HepG2 (cell line): ENCODE measurements around the gene MED15. TPM values are rescaled to one million over a fixed set of nuclear protein-coding genes. Genes with fewer than 3 reads are reported as not detected.

Source experiments
- ATAC-seq: fragments of 200-7000 bp; cut with Tn5 transposase; 3 replicates; pipeline ENCODE4 v1.9.1; 2020; ENCODE audit warnings: mild to moderate bottlenecking, moderate library complexity
- BruUV-seq: library from RNA; stranded (reverse); fragments of 400-500 nt; replicated peaks from 2 replicates; lab custom pipeline; 2021; lab: Mats Ljungman, UMichigan
- CTCF ChIA-PET: fragments of 300-600 bp; formaldehyde crosslinking; extraction: SDS; loops from one replicate; lab custom pipeline; 2021; ENCODE audit warnings: low total read pairs, inconsistent platforms, low intra/inter-chr PET ratio; lab: Yijun Ruan, JAX
- POLR2A ChIA-PET: fragments of 350-600 bp; sonication (Branson Sonifier 250); formaldehyde crosslinking; loops from one replicate; lab custom pipeline; 2020; ENCODE audit warnings: antibody characterized with exemption, inconsistent platforms; lab: Yijun Ruan, JAX
- DNase-seq: peaks from one replicate; pipeline ENCODE4 v3.0.0-alpha.2; 2015; ENCODE audit warnings: low spot score
- FAIRE-seq: peaks from 3 replicates; lab custom pipeline; 2011; peaks lifted over from hg19 to GRCh38; lab: Jason Lieb, UNC
- H2AFZ ChIP-seq: one replicate; pipeline ENCODE4 v1.6.1; 2011; ENCODE audit warnings: low read length, inconsistent platforms
- H3K27ac ChIP-seq: fragments of 300-600 bp; 3 replicates; pipeline ENCODE4 v1.8.0; 2011; ENCODE audit warnings: mixed run types, mild to moderate bottlenecking, mixed read lengths, low read length, inconsistent platforms; ENCODE audit not compliant: insufficient read depth; ENCODE audit errors: extremely low read length
- H3K27me3 ChIP-seq, 2 experiments: fragments of 200-600 bp in 1 of 2; 2 replicates in 1 of 2; 3 replicates in 1 of 2; pipeline versions ENCODE4 v1.6.0 to v1.8.0; 2011; ENCODE audit warnings: low read length in 2 of 2, mild to moderate bottlenecking in 2 of 2, moderate library complexity in 2 of 2, inconsistent platforms in 1 of 2; ENCODE audit not compliant: insufficient read depth in 2 of 2, control insufficient read depth in 1 of 2
- H3K36me3 ChIP-seq, 2 experiments: fragments of 200-600 bp in 1 of 2; replicated peaks in 1 of 2; 2 replicates in 1 of 2; 3 replicates in 1 of 2; pipeline versions ENCODE4 v1.5.1 to v1.8.0; 2011; ENCODE audit warnings: low read length in 2 of 2, inconsistent platforms in 1 of 2; ENCODE audit not compliant: insufficient read depth in 2 of 2, control insufficient read depth in 1 of 2
- H3K4me1 ChIP-seq: 2 replicates; pipeline ENCODE4 v1.5.1; 2012; ENCODE audit warnings: low read length, inconsistent platforms; ENCODE audit not compliant: insufficient read depth
- H3K4me2 ChIP-seq: 2 replicates; pipeline ENCODE4 v1.6.0; 2011; ENCODE audit warnings: low read depth, low read length, inconsistent platforms
- H3K4me3 ChIP-seq, 3 experiments: fragments of 200-600 bp in 1 of 3; sonication (generic), shearing (Covaris generic) in 1 of 3; replicated peaks in 1 of 3; 2 replicates each; pipeline ENCODE4 v1.5.1; 2011 to 2016; ENCODE audit warnings: low read length in 3 of 3, inconsistent platforms in 2 of 3, low read depth in 2 of 3, mild to moderate bottlenecking in 2 of 3, control low read depth in 1 of 3, mixed read lengths in 1 of 3; ENCODE audit not compliant: insufficient read depth in 1 of 3
- H3K79me2 ChIP-seq: one replicate; pipeline ENCODE4 v1.6.1; 2011; ENCODE audit warnings: low read length, inconsistent platforms; ENCODE audit not compliant: insufficient read depth
- H3K9ac ChIP-seq: 2 replicates; pipeline ENCODE4 v1.6.0; 2011; ENCODE audit warnings: mild to moderate bottlenecking, low read depth, low read length, inconsistent platforms; ENCODE audit not compliant: insufficient read depth
- H3K9me3 ChIP-seq: 2 replicates; pipeline ENCODE4 v1.5.1; 2012; ENCODE audit warnings: mild to moderate bottlenecking, low read length
- H4K20me1 ChIP-seq: 2 replicates; pipeline ENCODE4 v1.6.0; 2011; ENCODE audit warnings: inconsistent platforms, mild to moderate bottlenecking, low read length, moderate library complexity; ENCODE audit not compliant: insufficient read depth
- CCDC6 ChIP-seq: sonication (generic); formaldehyde crosslinking; IDR thresholded peaks from 2 replicates; pipeline ENCODE4 v1.8.1; 2022; ENCODE audit warnings: mild to moderate bottlenecking, missing genetic modification reagents, moderate library complexity
- ELK4 ChIP-seq: sonication (generic); formaldehyde crosslinking; IDR thresholded peaks from 2 replicates; pipeline ENCODE4 v1.9.0; 2021; ENCODE audit warnings: missing genetic modification reagents, borderline replicate concordance
- HCFC1 ChIP-seq: fragments of 150-350 bp; IDR thresholded peaks from 2 replicates; pipeline ENCODE4 v1.6.1; 2014; ENCODE audit warnings: low read depth, low read length
- SMC3 ChIP-seq: IDR thresholded peaks from 2 replicates; pipeline ENCODE4 v1.6.1; 2011; ENCODE audit warnings: low read length, improper control_type of control experiment
- TEAD2 ChIP-seq: sonication (generic); formaldehyde crosslinking; IDR thresholded peaks from 2 replicates; pipeline ENCODE4 v1.9.0; 2021; ENCODE audit warnings: missing genetic modification reagents
- USF2 ChIP-seq, 2 experiments: sonication (generic) in 1 of 2; formaldehyde crosslinking in 1 of 2; IDR thresholded peaks; 2 replicates each; pipeline versions ENCODE4 v1.5.1 to v1.6.1; 2011 to 2020; ENCODE audit warnings: borderline replicate concordance in 1 of 2, low read depth in 1 of 2, low read length in 1 of 2, mild to moderate bottlenecking in 1 of 2, missing genetic modification reagents in 1 of 2, moderate library complexity in 1 of 2
- ZFP1 ChIP-seq: IDR thresholded peaks from 2 replicates; pipeline ENCODE4 v1.6.1; 2016
- ZFY ChIP-seq: sonication (generic); formaldehyde crosslinking; IDR thresholded peaks from 2 replicates; pipeline ENCODE4 v1.4.0; 2020; ENCODE audit warnings: missing genetic modification reagents
- ZNF263 ChIP-seq: sonication (generic); formaldehyde crosslinking; IDR thresholded peaks from 2 replicates; pipeline ENCODE4 v1.4.0; 2020; ENCODE audit warnings: missing genetic modification reagents
- ZNF562 ChIP-seq: sonication (generic); formaldehyde crosslinking; IDR thresholded peaks from 2 replicates; pipeline ENCODE4 v1.8.0; 2022; ENCODE audit warnings: missing genetic modification reagents, borderline replicate concordance
- ZNF704 ChIP-seq: sonication (generic); formaldehyde crosslinking; IDR thresholded peaks from 2 replicates; pipeline ENCODE4 v1.8.1; 2023; ENCODE audit warnings: mild to moderate bottlenecking, inconsistent platforms, moderate library complexity, missing genetic modification reagents, borderline replicate concordance
- ZNF839 ChIP-seq: sonication (generic); formaldehyde crosslinking; IDR thresholded peaks from 2 replicates; pipeline ENCODE4 v1.4.0; 2020; ENCODE audit warnings: missing genetic modification reagents, mild to moderate bottlenecking, borderline replicate concordance
- WGBS: methylation state at CpG from one replicate; pipeline ENCODE4 v1.1.6; 2017; ENCODE audit warnings: low lambda C conversion rate; 5-methylcytosine and 5-hydroxymethylcytosine counted together
- in situ Hi-C: cut with HindIII; loops from 2 replicates; pipeline ENCODE4 v1.10.0; 2017; ENCODE audit warnings: low pct_unique_long_range_greater_than_20kb; ENCODE audit not compliant: extremely low pct_ligation_motif_present
- intact Hi-C: fragments of 100-400 bp; cut with micrococcal nuclease; formaldehyde crosslinking; loops from one replicate; pipeline ENCODE4 v1.10.0; 2022; ENCODE audit not compliant: unreplicated experiment
- polyA plus RNA-seq, 8 experiments: library from polyadenylated mRNA; depleted of rRNA in 3 of 8; stranded (reverse) in 7 of 8; unstranded in 1 of 8; fragments of >200 nt; fragmentation: Illumina TruSeq in 4 of 8; extraction: Trizol in 4 of 8; gene quantifications; 2 replicates each; pipeline versions ENCODE4 v1.2.1 to v1.2.3, GENCODE V29; 2011 to 2016; ENCODE audit warnings: low read depth in 4 of 8, missing spikeins in 1 of 8, mixed read lengths in 1 of 8; ENCODE audit not compliant: insufficient read depth in 1 of 8
- total RNA-seq, 5 experiments: library from RNA; depleted of rRNA; stranded (reverse); fragments of >200 nt; fragmentation: Illumina TruSeq; extraction: Trizol; gene quantifications; 2 replicates each; pipeline ENCODE4 v1.2.3, GENCODE V29; 2016; ENCODE audit warnings: low read depth in 1 of 5

The MED15 gene
- total and polyA plus RNA-seq, 2 of the 13 experiments (the other 11 are each of a cell fraction or from before 2014, with no cell fraction given): 14.3 to 27.0 TPM

- Histone ChIP-seq H3K4me3 (no peak overlapping the region), H3K79me2 (peaks cover 55% of the 10 kb centered on the region), H3K9me3 (no peaks in the 10 kb centered on the region), H3K9ac (no peak overlapping the region), H3K27me3 (no peaks in the 10 kb centered on the region), H4K20me1 (peaks cover 46% of the 10 kb centered on the region), H2AFZ (no peak overlapping the region), H3K36me3 (peaks cover 19 to 64% of the 10 kb centered on the region in 2 experiments; a peak in 4 of 5 replicates), H3K4me2 (no peak overlapping the region), H3K4me1 (peaks cover 33% of the 10 kb centered on the region), H3K27ac (no peak overlapping the region)
- 94% methylated on average over 3 of the region's 3 CpGs for WGBS
- intact Hi-C loops: no loop called here
- no TSS peak for BruUV-seq
- POLR2A ChIA-PET: no interaction called here
- CTCF ChIA-PET: no interaction called here
- ATAC-seq (no peak), FAIRE-seq (no peak), DNase-seq (no peak)
- TF ChIP-seq ZNF562 (CRISPR knock-in tag) (no peak), ZFP1 (CRISPR knock-in tag) (no peak), ELK4 (no peak), SMC3 (no peak), ZNF839 (no peak), ZNF704 (CRISPR knock-in tag) (no peak), ZNF263 (CRISPR knock-in tag) (no peak), TEAD2 (CRISPR knock-in tag) (no peak), USF2 (IDR thresholded peaks at IDR 0.05; ENCODE audit: low read depth, low read length) (no peak), USF2 (CRISPR knock-in tag; IDR thresholded peaks at IDR 0.05; ENCODE audit: borderline replicate concordance) (no peak), CCDC6 (CRISPR knock-in tag) (no peak), ZFY (CRISPR knock-in tag) (no peak), HCFC1 (no peak)
- in situ Hi-C loops: no loop called here
Measured at GRCh38 chr22:20533879-20534265, 26.5 kb downstream of the MED15 start.
